Hematopoietic multipotent progenitor cell treated with erythropoietin and hydrocortisone succinate and interleukin-3 and kit ligand, for 8 days (in vitro differentiated cells): ENCODE measurements around the gene PRELID3B.
A peak's percentile ranks its signal among the peaks of the same experiment; 100 is the strongest.
"Not testable (repeated sequence)": the region's sequence is repeated elsewhere in the genome, so short reads cannot be mapped to it uniquely, and the experiment has no call there.

Experiments used
- DNase-seq: peaks from one replicate; pipeline ENCODE4 v3.0.0-alpha.2; 2015

PRELID3B gene

DNA sequence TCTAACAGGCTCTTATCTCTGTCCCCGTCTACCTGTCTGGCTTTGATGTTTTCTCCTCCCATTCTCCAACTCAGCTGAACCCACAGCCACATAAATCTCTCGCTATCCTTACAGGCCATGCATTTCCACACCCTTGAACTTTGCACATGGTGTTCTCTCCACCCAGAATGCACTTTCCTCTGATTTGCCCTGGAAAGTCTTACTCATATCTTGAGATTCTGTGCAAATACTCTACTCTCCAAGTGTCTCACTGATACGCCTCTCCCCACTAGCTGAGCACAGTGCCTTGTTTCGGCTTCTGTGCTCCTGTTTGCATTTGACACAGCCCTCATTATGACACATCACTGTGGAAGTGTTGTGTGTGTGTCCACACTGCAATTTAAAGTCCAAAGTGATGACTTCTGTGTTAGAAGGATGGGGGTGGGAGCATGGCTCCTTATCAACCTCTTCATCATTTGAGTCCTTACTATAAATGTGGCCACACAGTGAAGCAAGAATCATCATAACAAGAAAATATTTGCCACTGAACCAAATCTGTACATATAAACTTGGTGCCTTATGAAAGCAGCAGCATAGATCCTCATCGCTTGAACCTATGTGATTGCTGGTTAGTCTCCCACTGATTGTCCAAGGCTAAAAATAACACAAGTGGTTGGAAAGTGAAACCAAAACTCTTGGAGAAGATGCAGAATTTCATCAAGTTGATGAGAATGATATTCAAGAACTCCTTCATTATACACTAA, 5.5 kb upstream of the PRELID3B start:
- DNase-seq, result no peak

GRCh38 chr20:59046862-59047261, 4.3 kb upstream of the PRELID3B start:
- no peak for DNase-seq

DNA sequence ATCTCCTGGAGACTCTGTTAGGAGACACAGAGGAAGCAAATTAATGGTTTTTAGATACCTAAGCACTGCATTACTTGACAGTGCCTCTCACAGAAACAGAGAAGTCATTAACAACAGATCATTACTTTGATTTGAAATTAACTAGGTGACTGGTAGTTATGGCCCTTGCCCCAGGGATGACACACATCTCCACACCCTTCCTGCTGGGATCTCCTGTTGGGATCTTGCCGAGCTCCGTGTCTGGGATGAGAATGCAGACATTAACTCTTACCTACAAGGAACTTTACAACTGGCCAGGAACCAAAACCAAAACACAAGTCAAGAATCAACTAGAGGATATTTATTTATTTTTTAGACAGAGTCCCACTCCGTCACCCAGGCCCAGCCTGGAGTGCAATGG, 2.2 kb upstream of the PRELID3B start:
- DNase-seq, result no peak

DNA sequence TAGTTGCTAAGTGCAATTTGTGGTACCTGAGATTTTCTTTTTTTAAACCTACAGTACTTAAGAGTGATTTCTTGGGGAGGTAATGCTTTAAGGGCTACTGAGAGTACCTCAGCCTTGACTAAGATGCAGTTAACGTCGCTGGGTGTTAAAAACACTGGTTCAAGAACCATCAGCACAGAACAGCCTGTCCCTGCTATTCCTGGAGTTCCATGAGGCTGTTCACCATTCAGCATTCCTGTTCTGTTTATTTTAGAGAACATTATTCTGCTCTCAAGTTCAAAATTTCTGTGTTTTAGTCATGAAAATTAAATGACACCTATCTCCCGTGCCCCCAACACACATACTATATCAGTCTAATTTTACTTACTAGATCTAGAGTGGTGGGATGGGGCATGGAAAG, 1.7 kb upstream of the PRELID3B start:
- no peak for DNase-seq

- no peak for DNase-seq
Observed at GRCh38 chr20:59043698-59044097, 1.1 kb upstream of the PRELID3B start.

DNA sequence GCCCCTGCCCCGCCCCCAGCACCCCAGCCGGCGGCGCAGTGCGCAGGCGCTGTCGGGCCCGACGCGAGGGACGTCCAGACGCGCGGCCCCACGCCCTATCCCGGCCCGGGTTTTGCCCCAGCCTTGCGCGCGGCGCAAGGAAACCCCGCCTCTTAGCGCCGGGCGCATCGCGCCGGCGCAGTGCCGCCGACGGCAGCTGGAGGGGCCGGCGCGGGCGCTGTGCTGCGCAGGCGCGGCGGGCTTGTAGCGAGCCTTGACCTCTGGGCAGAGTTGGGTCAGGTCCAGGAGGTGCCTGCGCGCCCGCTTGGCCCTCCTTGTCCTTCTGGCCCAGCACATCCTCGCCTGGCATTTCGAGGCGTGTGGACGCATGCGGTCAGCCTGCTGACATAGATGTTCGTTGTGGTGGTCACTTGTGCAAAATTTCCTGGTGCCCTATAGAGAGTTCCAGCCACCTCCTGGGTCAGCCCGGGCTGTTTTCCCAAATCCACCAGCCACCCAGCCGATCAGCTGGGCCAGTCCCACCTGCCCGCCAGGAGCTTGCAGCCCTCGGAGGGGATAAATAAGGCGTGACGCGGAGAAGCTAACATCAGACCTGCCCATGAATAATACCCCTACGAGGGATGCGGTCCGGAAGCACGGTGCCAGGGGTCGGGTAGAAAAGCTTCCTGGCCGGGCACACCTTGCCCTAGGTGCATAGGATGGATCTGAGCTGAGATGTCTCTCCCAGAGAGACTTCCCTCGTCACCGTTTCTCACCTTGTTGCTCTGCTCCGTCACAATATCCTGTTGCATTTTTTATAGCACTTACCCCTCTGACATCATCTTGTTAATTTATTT, 428 bp upstream of the PRELID3B start:
- DNase-seq, result peak; percentile 93

DNA sequence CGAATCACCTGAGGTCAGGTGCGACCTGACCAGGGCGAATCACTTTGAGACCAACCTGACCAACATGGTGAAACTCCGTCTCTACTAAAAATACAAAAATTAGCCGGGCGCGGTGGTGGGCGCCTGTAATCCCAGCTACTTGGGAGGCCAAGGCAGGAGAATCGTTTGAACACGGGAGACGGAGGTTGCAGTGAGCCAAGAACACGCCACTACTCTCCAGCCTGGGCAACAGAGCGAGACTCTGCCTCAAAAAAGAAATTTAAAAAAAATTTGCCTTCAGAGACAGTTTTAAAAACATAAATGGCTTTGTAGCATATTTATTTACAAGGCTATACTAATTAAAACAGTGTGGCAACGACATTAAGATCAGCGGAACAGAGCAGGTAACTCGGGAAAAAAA, 1.1 kb downstream of the PRELID3B start:
- DNase-seq, result not testable (repeated sequence)

- no peak for DNase-seq
Observed at GRCh38 chr20:59040667-59041066, 1.9 kb downstream of the PRELID3B start.

DNA sequence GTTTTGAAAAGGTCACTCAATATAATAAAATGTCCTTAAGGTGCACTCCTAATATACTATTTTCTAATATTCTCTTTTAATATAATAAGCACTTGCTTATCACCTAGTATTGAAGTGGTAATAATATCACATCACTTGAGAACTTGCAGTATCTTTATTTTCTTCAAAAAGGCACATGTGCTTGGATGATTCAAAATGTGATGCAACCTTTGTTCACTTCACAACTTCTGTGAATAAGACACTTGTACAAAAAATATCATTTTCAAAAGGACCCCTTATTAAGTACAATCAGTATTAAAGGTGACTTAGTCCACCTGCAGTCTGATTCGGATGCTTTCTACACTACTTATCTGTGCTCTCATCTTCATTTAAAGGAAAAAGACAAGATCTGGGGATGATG, 3.4 kb downstream of the PRELID3B start:
- DNase-seq, result no peak

GRCh38 chr20:59037386-59037785, 5.2 kb downstream of the PRELID3B start:
- DNase-seq, result no peak

GRCh38 chr20:59035381-59035780, 7.2 kb downstream of the PRELID3B start:
- DNase-seq, result no peak

DNA sequence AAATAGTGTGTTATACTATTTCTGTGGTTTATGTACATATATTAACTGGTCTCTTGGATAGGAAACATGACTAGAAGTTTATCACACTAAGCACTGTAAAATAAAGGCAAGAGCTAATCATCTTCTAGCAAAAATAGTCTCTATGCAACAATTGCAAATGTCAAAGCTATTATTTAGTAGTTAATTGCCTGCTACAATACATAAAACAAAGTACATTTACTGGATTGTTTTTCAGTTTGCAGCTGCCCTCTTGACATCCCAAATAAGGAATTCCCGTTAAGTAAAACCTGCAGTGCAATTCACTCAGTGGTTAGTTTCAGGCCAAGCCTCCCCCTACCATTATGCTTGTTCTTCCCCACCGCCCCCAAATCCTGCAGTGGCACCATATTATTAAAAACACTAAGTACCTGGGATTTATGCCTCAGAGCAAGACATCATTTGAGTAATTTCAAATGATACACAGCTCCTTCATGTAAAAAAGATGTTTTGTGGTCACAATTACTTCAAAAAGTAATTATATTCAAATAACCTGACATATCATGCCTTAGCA, 8.9 kb downstream of the PRELID3B start:
- DNase-seq, result no peak

- DNase-seq, result no peak
Observed at GRCh38 chr20:59033093-59033492, 9.5 kb downstream of the PRELID3B start.

- no peak for DNase-seq
Observed at GRCh38 chr20:59032713-59033059, 9.9 kb downstream of the PRELID3B start.

DNA sequence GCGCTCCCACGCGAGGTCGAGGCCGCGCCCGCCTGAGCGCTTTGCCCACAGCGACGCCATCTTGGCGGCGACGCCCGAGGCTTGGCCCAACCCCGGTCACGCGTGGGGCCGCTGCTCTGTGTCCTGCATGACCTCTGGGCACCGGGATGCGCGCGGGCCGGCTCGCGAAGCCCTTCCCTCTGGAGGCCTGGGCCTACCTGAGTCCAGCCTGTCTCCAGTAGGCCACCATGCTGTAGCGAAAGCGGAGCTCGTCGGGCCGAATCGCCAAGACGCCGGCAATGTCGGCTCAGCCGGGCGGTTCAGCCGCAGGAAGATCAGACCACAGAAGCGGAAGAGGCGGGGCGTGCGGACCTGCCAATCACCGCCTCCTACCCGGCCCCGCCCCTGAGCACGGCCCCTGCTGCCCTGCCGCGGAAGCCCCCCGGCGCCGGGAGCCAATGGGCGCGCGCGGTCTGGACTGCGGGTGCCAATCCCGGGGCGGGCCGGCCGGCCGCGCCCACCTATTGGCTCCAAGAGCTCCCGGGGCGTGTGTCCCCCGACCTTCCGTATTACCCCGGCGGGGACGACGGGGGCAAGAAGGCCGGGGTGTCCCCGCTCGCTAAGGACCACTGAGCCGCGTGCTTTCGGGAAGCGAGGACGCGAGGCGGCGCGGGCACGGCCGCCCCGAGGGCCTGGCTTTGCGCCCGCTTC, 10.4 kb downstream of the PRELID3B start, which contains the start of gene ATP5F1E:
Gene ATP5F1E (minus strand): TSS at position 313 of the 690 bp plus-strand sequence. CDS start 84 bp downstream, at position 229.
- DNase-seq, result peak; percentile 94

DNA sequence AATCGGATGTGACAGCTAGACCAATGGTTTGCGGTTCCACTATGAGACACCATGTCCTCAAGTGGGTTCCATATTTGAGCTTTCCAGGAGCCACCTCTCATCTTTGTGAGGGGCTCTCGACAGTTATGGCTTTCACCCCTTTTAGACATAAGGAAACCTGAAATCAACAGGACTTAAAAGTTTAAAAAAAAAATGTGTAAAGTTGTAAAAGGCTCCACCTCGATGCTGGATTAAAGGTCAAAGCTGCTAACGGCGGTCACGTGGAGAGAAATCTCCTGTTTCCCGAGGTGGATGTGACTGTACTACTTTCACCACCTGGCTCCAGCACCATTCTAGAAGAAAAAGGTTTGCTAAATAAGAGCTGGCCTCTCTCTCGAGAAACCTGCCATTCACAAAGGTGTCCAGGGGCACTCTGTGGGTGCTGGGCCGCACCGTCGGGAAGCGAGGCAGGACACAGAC, 11.0 kb downstream of the PRELID3B start:
- DNase-seq, result no peak

DNA sequence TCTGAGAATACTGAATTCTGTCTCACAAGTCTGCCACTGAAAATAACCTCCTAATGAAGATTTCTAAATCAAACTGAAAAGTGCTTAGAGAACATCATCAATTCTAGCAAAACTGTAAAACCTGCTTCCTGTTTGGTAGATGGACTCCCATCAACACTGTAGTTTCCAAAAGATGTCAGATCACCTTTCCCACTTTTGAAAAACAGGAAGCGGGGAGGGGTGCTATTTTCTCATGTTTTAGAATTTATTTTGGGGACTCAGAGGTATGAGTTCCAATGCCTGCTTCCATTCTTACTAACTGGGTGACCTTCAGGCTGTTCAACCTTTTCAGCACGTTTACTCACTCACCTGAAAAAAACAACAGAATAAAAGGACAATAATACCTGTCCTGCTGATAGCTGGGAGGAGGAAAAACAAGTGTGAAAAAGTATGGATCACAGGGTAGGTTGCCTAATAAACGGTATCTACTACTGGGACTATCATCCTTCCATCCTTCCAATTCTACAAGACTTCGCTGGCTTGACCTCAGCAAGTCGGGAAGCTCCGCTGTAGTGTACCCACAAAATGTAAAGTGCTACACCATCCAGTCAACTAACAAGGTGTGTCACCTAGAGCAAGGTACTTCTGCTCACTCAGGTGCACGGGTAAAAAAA, 11.5 kb downstream of the PRELID3B start:
- DNase-seq, result no peak

GRCh38 chr20:59028812-59029211, 13.8 kb downstream of the PRELID3B start:
- no peak for DNase-seq

- no peak for DNase-seq
Observed at GRCh38 chr20:59027741-59028320, 14.8 kb downstream of the PRELID3B start.

DNA sequence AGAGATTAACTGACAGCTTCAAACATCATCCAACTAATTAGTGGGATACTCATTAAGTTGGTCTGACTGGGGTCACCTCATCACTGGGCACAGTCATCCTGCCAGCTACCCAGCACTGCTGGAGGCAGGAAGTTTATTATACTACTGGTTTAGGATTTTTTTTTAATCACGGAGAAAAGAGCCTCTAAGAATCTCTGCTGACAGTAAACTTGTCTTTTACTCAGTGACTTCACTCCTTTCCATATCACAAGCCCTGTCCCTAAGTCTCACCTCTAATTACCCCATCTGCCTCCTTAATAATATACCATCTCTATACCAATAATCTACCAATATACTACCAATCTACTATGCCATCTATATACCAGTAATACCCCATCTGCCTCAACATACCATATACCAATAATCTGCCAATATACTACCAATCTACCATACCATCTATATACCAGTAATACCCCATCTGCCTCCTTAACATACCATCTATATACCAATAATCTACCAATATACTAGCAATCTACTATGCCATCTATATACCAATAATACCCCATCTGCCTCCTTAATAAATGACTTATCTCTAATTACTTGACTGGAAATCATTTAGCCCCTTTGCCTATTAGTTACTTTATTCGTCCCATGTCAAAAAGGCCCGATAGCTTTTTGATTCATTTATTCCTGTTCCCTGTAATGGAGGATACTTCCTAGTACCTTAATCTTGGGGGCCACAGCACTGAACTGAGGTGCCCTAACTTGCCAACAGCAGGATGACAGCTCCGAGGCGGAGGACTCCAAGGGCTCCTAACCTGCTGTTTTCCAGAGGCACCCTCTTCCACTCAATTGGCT, 15.5 kb downstream of the PRELID3B start:
- no peak for DNase-seq

- no peak for DNase-seq
Observed at GRCh38 chr20:59025511-59025910, 17.1 kb downstream of the PRELID3B start.
